Esophagus squamous epithelium (tissue), 4 donors: ENCODE results near the gene ADGRB3.

Experiments
- CTCF ChIP-seq, 6 experiments: fragments of 450-650 bp in 4 of 6; fragments of 200-600 bp in 2 of 6; sonication (generic) in 2 of 6; IDR thresholded peaks; one replicate each; pipeline ENCODE4 v1.5.1; 2016 to 2019; ENCODE audit warnings: antibody characterized with exemption in 6 of 6, mild to moderate bottlenecking in 4 of 6, moderate library complexity in 4 of 6
- POLR2A ChIP-seq, 4 donors: fragments of 450-650 bp; IDR thresholded peaks; one replicate each; pipeline ENCODE4 v1.6.1; 2017; ENCODE audit warnings: antibody characterized with exemption in 4 of 4, mild to moderate bottlenecking in 4 of 4, moderate library complexity in 3 of 4

- TF ChIP-seq POLR2A (IDR thresholded peaks at IDR 0.05) (no peak), CTCF (IDR thresholded peaks at IDR 0.05) (no peak)
These were observed 529.6 kb downstream of the ADGRB3 start for GRCh38 chr6:69164564-69165229.
